ENCODE measurements around the gene PTS.

Gene PTS

GRCh38 chr11:112200252-112200651, 26.0 kb upstream of the PTS start:
- H3K27ac ChIP-seq (ENCODE audit: low read length) = no peak overlapping the region
- no peaks in the 10 kb centered on the region for H3K4me1 ChIP-seq (ENCODE audit: insufficient read depth, low read length)
- H3K4me3 ChIP-seq (ENCODE audit: low read length) = no peak overlapping the region
- no peaks in the 10 kb centered on the region for H3K36me3 ChIP-seq (ENCODE audit: insufficient read depth, low read depth, low read length)
- H3K27me3 ChIP-seq (ENCODE audit: insufficient read depth, low read length) = no peaks in the 10 kb centered on the region
- H3K9me3 ChIP-seq (ENCODE audit: insufficient read depth, low read depth, low read length) = no peaks in the 10 kb centered on the region
- no peak overlapping the region for H3K9ac ChIP-seq (ENCODE audit: low read depth, low read length)

DNA sequence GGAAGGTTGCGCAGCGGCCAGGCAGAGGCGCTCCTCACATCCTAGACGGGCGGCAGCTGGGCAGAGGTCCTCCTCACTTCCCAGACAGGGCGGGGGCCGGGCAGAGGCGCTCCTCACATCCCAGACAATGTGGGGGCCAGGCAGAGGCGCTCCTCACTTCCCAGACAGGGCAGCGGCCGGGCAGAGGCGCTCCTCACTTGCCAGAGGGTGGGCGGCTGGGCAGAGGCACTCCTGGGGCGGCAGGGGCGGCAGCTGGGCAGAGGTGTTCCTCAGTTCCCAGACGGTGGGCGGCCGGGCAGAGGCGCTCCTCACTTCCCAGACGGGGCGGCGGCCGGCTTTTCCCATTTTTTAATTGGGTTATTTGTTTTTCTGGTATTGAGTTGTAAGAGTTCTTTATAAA, 20.2 kb upstream of the PTS start:
- Histone ChIP-seq H3K27ac (ENCODE audit: low read length) (no peak overlapping the region), H3K36me3 (ENCODE audit: insufficient read depth, low read depth, low read length) (no peaks in the 10 kb centered on the region), H3K9me3 (ENCODE audit: insufficient read depth, low read depth, low read length) (no peaks in the 10 kb centered on the region), H3K4me1 (ENCODE audit: insufficient read depth, low read length) (no peaks in the 10 kb centered on the region), H3K27me3 (ENCODE audit: insufficient read depth, low read length) (no peaks in the 10 kb centered on the region), H3K4me3 (ENCODE audit: low read length) (no peak overlapping the region), H3K9ac (ENCODE audit: low read depth, low read length) (no peak overlapping the region)

DNA sequence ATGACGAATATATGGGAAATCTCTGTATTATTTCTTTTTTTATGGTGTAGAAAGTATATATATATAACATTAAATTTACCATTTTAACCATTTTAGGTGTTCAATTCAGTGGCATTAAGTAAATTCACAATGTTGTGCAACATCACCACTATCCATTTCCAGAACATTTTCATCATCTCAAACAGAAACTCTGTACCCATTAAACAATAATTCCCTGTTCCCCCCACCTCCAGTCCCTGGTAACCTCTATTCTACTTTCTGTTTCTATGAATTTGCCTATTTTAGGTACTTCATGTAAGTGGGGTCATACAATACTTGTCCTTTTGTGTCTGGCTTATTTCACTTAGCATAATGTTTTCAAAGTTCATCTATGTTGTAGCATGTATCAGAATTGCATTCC, 15.3 kb upstream of the PTS start:
- Histone ChIP-seq H3K4me3 (ENCODE audit: low read length) (no peak overlapping the region), H3K27ac (ENCODE audit: low read length) (no peak overlapping the region), H3K9ac (ENCODE audit: low read depth, low read length) (no peak overlapping the region)

DNA sequence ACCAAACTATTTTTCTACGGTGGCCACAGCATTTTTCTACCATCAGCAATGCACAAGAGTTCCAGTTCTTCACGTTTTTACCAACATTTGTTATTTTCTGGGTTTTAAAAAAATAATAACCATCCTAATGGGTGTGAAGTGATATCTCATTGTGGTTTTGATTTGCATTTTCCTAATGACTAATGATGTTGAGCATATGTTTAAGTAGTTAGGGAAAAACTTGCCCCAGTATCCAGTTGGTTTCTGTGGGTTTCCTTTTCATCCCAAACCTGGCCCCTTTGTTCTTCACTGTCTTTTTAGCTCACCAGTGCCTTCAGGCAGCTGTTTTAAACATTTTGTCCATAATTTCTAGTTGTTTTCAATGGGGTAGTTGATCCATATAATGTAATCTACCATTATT, 14.7 kb upstream of the PTS start:
- Histone ChIP-seq H3K4me1 (ENCODE audit: insufficient read depth, low read length) (no peaks in the 10 kb centered on the region), H3K27ac (ENCODE audit: low read length) (no peak overlapping the region), H3K9ac (ENCODE audit: low read depth, low read length) (no peak overlapping the region), H3K9me3 (ENCODE audit: insufficient read depth, low read depth, low read length) (no peaks in the 10 kb centered on the region), H3K27me3 (ENCODE audit: insufficient read depth, low read length) (no peaks in the 10 kb centered on the region), H3K4me3 (ENCODE audit: low read length) (no peak overlapping the region), H3K36me3 (ENCODE audit: insufficient read depth, low read depth, low read length) (no peaks in the 10 kb centered on the region)

More for the DNA sequence above, 15.3 kb upstream of the PTS start:
- no peaks in the 10 kb centered on the region for H3K36me3 ChIP-seq (ENCODE audit: insufficient read depth, low read depth, low read length)
- no peaks in the 10 kb centered on the region for H3K9me3 ChIP-seq (ENCODE audit: insufficient read depth, low read depth, low read length)
- no peaks in the 10 kb centered on the region for H3K4me1 ChIP-seq (ENCODE audit: insufficient read depth, low read length)
- H3K27me3 ChIP-seq (ENCODE audit: insufficient read depth, low read length) = no peaks in the 10 kb centered on the region

- H3K9me3 ChIP-seq (ENCODE audit: insufficient read depth, low read depth, low read length) = no peaks in the 10 kb centered on the region
- no peak overlapping the region for H3K4me3 ChIP-seq (ENCODE audit: low read length)
- H3K9ac ChIP-seq (ENCODE audit: low read depth, low read length) = no peak overlapping the region
- H3K27me3 ChIP-seq (ENCODE audit: insufficient read depth, low read length) = no peaks in the 10 kb centered on the region
- H3K4me1 ChIP-seq (ENCODE audit: insufficient read depth, low read length) = no peaks in the 10 kb centered on the region
- H3K27ac ChIP-seq (ENCODE audit: low read length) = no peak overlapping the region
- no peaks in the 10 kb centered on the region for H3K36me3 ChIP-seq (ENCODE audit: insufficient read depth, low read depth, low read length)
Measured at GRCh38 chr11:112212290-112212689, 13.9 kb upstream of the PTS start.

- Histone ChIP-seq H3K4me3 (ENCODE audit: low read length) (no peak overlapping the region), H3K27ac (ENCODE audit: low read length) (no peak overlapping the region), H3K4me1 (ENCODE audit: insufficient read depth, low read length) (no peaks in the 10 kb centered on the region), H3K36me3 (ENCODE audit: insufficient read depth, low read depth, low read length) (no peaks in the 10 kb centered on the region), H3K27me3 (ENCODE audit: insufficient read depth, low read length) (no peaks in the 10 kb centered on the region), H3K9me3 (ENCODE audit: insufficient read depth, low read depth, low read length) (no peaks in the 10 kb centered on the region), H3K9ac (ENCODE audit: low read depth, low read length) (no peak overlapping the region)
Measured at GRCh38 chr11:112212710-112213109, 13.5 kb upstream of the PTS start.

DNA sequence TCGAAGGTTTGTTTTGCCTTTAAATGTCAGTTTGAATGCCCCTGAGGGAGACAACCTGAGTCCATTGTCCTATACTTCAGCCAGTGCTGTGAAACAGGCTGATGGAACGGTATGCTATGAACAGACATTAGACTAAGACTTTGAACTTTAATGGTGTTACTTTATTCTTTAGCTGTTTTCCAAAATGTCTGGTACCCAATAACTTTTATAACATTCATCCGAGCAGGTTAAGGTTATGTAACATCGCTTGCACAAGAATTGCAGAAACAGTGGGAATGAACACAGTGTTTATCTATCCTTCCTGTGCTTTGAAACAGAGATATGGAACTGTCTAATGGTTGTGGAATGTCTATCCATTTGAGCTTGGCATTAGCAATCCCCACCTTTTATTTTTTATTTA, 12.5 kb upstream of the PTS start:
- H3K9ac ChIP-seq (ENCODE audit: low read depth, low read length) = no peak overlapping the region
- no peak overlapping the region for H3K27ac ChIP-seq (ENCODE audit: low read length)

GRCh38 chr11:112215621-112216020, 10.6 kb upstream of the PTS start:
- Histone ChIP-seq H3K36me3 (ENCODE audit: insufficient read depth, low read depth, low read length) (no peaks in the 10 kb centered on the region), H3K9ac (ENCODE audit: low read depth, low read length) (no peak overlapping the region), H3K4me1 (ENCODE audit: insufficient read depth, low read length) (no peaks in the 10 kb centered on the region), H3K27ac (ENCODE audit: low read length) (no peak overlapping the region), H3K9me3 (ENCODE audit: insufficient read depth, low read depth, low read length) (no peaks in the 10 kb centered on the region), H3K27me3 (ENCODE audit: insufficient read depth, low read length) (no peaks in the 10 kb centered on the region), H3K4me3 (ENCODE audit: low read length) (no peak overlapping the region)

More for the DNA sequence above, 12.5 kb upstream of the PTS start:
- H3K4me3 ChIP-seq (ENCODE audit: low read length) = no peak overlapping the region
- no peaks in the 10 kb centered on the region for H3K36me3 ChIP-seq (ENCODE audit: insufficient read depth, low read depth, low read length)
- no peaks in the 10 kb centered on the region for H3K4me1 ChIP-seq (ENCODE audit: insufficient read depth, low read length)
- no peaks in the 10 kb centered on the region for H3K9me3 ChIP-seq (ENCODE audit: insufficient read depth, low read depth, low read length)
- H3K27me3 ChIP-seq (ENCODE audit: insufficient read depth, low read length) = no peaks in the 10 kb centered on the region

GRCh38 chr11:112216561-112217105, 9.6 kb upstream of the PTS start:
- no peaks in the 10 kb centered on the region for H3K36me3 ChIP-seq (ENCODE audit: insufficient read depth, low read depth, low read length)
- no peak overlapping the region for H3K9ac ChIP-seq (ENCODE audit: low read depth, low read length)
- H3K4me3 ChIP-seq (ENCODE audit: low read length) = no peak overlapping the region
- no peaks in the 10 kb centered on the region for H3K9me3 ChIP-seq (ENCODE audit: insufficient read depth, low read depth, low read length)
- no peaks in the 10 kb centered on the region for H3K27me3 ChIP-seq (ENCODE audit: insufficient read depth, low read length)
- no peaks in the 10 kb centered on the region for H3K4me1 ChIP-seq (ENCODE audit: insufficient read depth, low read length)
- no peak overlapping the region for H3K27ac ChIP-seq (ENCODE audit: low read length)

- Histone ChIP-seq H3K9ac (ENCODE audit: low read depth, low read length) (no peak overlapping the region), H3K4me3 (ENCODE audit: low read length) (no peak overlapping the region), H3K27me3 (ENCODE audit: insufficient read depth, low read length) (peaks cover 19% of the 10 kb centered on the region), H3K4me1 (ENCODE audit: insufficient read depth, low read length) (no peaks in the 10 kb centered on the region), H3K27ac (ENCODE audit: low read length) (no peak overlapping the region), H3K36me3 (ENCODE audit: insufficient read depth, low read depth, low read length) (no peaks in the 10 kb centered on the region), H3K9me3 (ENCODE audit: insufficient read depth, low read depth, low read length) (no peaks in the 10 kb centered on the region)
Measured at GRCh38 chr11:112219476-112220232, 6.6 kb upstream of the PTS start.

DNA sequence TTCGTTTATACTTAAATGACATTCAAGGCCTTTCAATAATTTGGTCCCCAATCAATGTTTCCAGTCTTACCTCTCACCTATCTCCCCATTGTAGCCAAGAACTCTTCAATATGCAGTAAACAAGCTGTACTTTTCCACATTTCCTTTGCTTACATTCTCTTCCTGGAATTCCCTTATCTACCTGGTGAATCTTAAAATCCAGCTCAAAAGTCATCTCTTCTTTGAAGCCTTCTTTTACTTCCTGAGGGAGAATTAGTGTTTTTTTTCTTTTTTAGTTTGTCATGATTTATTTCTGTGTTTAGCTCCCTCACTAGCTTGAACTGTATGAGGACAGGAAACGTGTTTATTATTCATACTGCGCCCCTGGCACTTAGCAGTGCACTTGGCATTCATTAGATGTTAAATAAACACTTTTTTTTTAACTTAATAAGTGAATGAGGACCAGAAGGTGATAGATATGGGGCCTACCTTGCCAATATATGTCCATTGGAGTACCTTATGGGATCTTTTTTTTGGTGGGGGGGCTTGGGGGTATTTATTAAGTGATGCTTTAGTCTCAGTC, 4.9 kb upstream of the PTS start:
- H3K4me3 ChIP-seq (ENCODE audit: low read length) = no peak overlapping the region
- H3K9ac ChIP-seq (ENCODE audit: low read depth, low read length) = no peak overlapping the region
- H3K4me1 ChIP-seq (ENCODE audit: insufficient read depth, low read length) = no peaks in the 10 kb centered on the region
- no peaks in the 10 kb centered on the region for H3K9me3 ChIP-seq (ENCODE audit: insufficient read depth, low read depth, low read length)
- peaks cover 19% of the 10 kb centered on the region for H3K27me3 ChIP-seq (ENCODE audit: insufficient read depth, low read length)
- no peak overlapping the region for H3K27ac ChIP-seq (ENCODE audit: low read length)
- H3K36me3 ChIP-seq (ENCODE audit: insufficient read depth, low read depth, low read length) = no peaks in the 10 kb centered on the region

GRCh38 chr11:112222303-112222702, 3.9 kb upstream of the PTS start:
- Histone ChIP-seq H3K4me1 (ENCODE audit: insufficient read depth, low read length) (no peaks in the 10 kb centered on the region), H3K9me3 (ENCODE audit: insufficient read depth, low read depth, low read length) (no peaks in the 10 kb centered on the region), H3K9ac (ENCODE audit: low read depth, low read length) (no peak overlapping the region)

More at GRCh38 chr11:112222303-112222702, 3.9 kb upstream of the PTS start:
- Histone ChIP-seq H3K27ac (ENCODE audit: low read length) (no peak overlapping the region), H3K27me3 (ENCODE audit: insufficient read depth, low read length) (peaks cover 19% of the 10 kb centered on the region), H3K4me3 (ENCODE audit: low read length) (no peak overlapping the region), H3K36me3 (ENCODE audit: insufficient read depth, low read depth, low read length) (no peaks in the 10 kb centered on the region)
